ENCODE results near the gene ATP5F1C.

The ATP5F1C gene

GRCh38 chr10:7829289-7829834 lies 41.4 kb downstream of the ATP5F1C start:
- Histone ChIP-seq H3K4me1 (ENCODE audit: control insufficient read depth, insufficient read depth, low read length) (no peaks in the 10 kb centered on the region), H3K4me3 (ENCODE audit: low read length) (no peak overlapping the region), H3K27me3 (ENCODE audit: control insufficient read depth, insufficient read depth, low read length) (no peaks in the 10 kb centered on the region), H3K27ac (ENCODE audit: low read depth, low read length) (no peak overlapping the region), H3K36me3 (ENCODE audit: control insufficient read depth, insufficient read depth, low read length) (peaks cover 7% of the 10 kb centered on the region), H3K9ac (ENCODE audit: low read length) (no peak overlapping the region)

GRCh38 chr10:7832060-7832459 lies 44.1 kb downstream of the ATP5F1C start:
- H3K27ac ChIP-seq (ENCODE audit: low read depth, low read length) = no peak overlapping the region
- no peaks in the 10 kb centered on the region for H3K36me3 ChIP-seq (ENCODE audit: control insufficient read depth, insufficient read depth, low read length)
- H3K9ac ChIP-seq (ENCODE audit: low read length) = no peak overlapping the region
- no peaks in the 10 kb centered on the region for H3K27me3 ChIP-seq (ENCODE audit: control insufficient read depth, insufficient read depth, low read length)
- no peaks in the 10 kb centered on the region for H3K4me1 ChIP-seq (ENCODE audit: control insufficient read depth, insufficient read depth, low read length)
- H3K4me3 ChIP-seq (ENCODE audit: low read length) = no peak overlapping the region

GRCh38 chr10:7833210-7833609 lies 45.2 kb downstream of the ATP5F1C start:
- no peaks in the 10 kb centered on the region for H3K4me1 ChIP-seq (ENCODE audit: control insufficient read depth, insufficient read depth, low read length)
- H3K27ac ChIP-seq (ENCODE audit: low read depth, low read length) = no peak overlapping the region
- no peaks in the 10 kb centered on the region for H3K36me3 ChIP-seq (ENCODE audit: control insufficient read depth, insufficient read depth, low read length)
- H3K27me3 ChIP-seq (ENCODE audit: control insufficient read depth, insufficient read depth, low read length) = no peaks in the 10 kb centered on the region
- H3K9ac ChIP-seq (ENCODE audit: low read length) = no peak overlapping the region
- no peak overlapping the region for H3K4me3 ChIP-seq (ENCODE audit: low read length)

GRCh38 chr10:7834262-7834661 lies 46.3 kb downstream of the ATP5F1C start:
- no peaks in the 10 kb centered on the region for H3K4me1 ChIP-seq (ENCODE audit: control insufficient read depth, insufficient read depth, low read length)
- no peaks in the 10 kb centered on the region for H3K36me3 ChIP-seq (ENCODE audit: control insufficient read depth, insufficient read depth, low read length)
- no peaks in the 10 kb centered on the region for H3K27me3 ChIP-seq (ENCODE audit: control insufficient read depth, insufficient read depth, low read length)
- H3K27ac ChIP-seq (ENCODE audit: low read depth, low read length) = no peak overlapping the region
- H3K9ac ChIP-seq (ENCODE audit: low read length) = no peak overlapping the region
- no peak overlapping the region for H3K4me3 ChIP-seq (ENCODE audit: low read length)

GRCh38 chr10:7836571-7836970 lies 48.6 kb downstream of the ATP5F1C start:
- H3K9ac ChIP-seq (ENCODE audit: low read length) = no peak overlapping the region
- no peaks in the 10 kb centered on the region for H3K4me1 ChIP-seq (ENCODE audit: control insufficient read depth, insufficient read depth, low read length)
- no peak overlapping the region for H3K27ac ChIP-seq (ENCODE audit: low read depth, low read length)
- H3K36me3 ChIP-seq (ENCODE audit: control insufficient read depth, insufficient read depth, low read length) = no peaks in the 10 kb centered on the region
- no peak overlapping the region for H3K4me3 ChIP-seq (ENCODE audit: low read length)
- H3K27me3 ChIP-seq (ENCODE audit: control insufficient read depth, insufficient read depth, low read length) = no peaks in the 10 kb centered on the region

GRCh38 chr10:7846591-7846990 lies 58.6 kb downstream of the ATP5F1C start:
- H3K27ac ChIP-seq (ENCODE audit: low read depth, low read length) = no peak overlapping the region
- no peaks in the 10 kb centered on the region for H3K27me3 ChIP-seq (ENCODE audit: control insufficient read depth, insufficient read depth, low read length)
- H3K9ac ChIP-seq (ENCODE audit: low read length) = no peak overlapping the region
- H3K4me1 ChIP-seq (ENCODE audit: control insufficient read depth, insufficient read depth, low read length) = no peaks in the 10 kb centered on the region
- H3K36me3 ChIP-seq (ENCODE audit: control insufficient read depth, insufficient read depth, low read length) = no peaks in the 10 kb centered on the region
- H3K4me3 ChIP-seq (ENCODE audit: low read length) = no peak overlapping the region

GRCh38 chr10:7853226-7853842 lies 65.4 kb downstream of the ATP5F1C start:
- no peaks in the 10 kb centered on the region for H3K27me3 ChIP-seq (ENCODE audit: control insufficient read depth, insufficient read depth, low read length)
- peaks cover 4% of the 10 kb centered on the region for H3K4me1 ChIP-seq (ENCODE audit: control insufficient read depth, insufficient read depth, low read length)
- no peak overlapping the region for H3K27ac ChIP-seq (ENCODE audit: low read depth, low read length)
- H3K9ac ChIP-seq (ENCODE audit: low read length) = no peak overlapping the region
- H3K4me3 ChIP-seq (ENCODE audit: low read length) = no peak overlapping the region
- H3K36me3 ChIP-seq (ENCODE audit: control insufficient read depth, insufficient read depth, low read length) = no peaks in the 10 kb centered on the region

GRCh38 chr10:7853890-7854289 lies 65.9 kb downstream of the ATP5F1C start:
- H3K27ac ChIP-seq (ENCODE audit: low read depth, low read length) = no peak overlapping the region
- H3K36me3 ChIP-seq (ENCODE audit: control insufficient read depth, insufficient read depth, low read length) = no peaks in the 10 kb centered on the region
- H3K4me1 ChIP-seq (ENCODE audit: control insufficient read depth, insufficient read depth, low read length) = peaks cover 4% of the 10 kb centered on the region
- H3K27me3 ChIP-seq (ENCODE audit: control insufficient read depth, insufficient read depth, low read length) = no peaks in the 10 kb centered on the region
- H3K4me3 ChIP-seq (ENCODE audit: low read length) = no peak overlapping the region
- H3K9ac ChIP-seq (ENCODE audit: low read length) = no peak overlapping the region

- no peaks in the 10 kb centered on the region for H3K36me3 ChIP-seq (ENCODE audit: control insufficient read depth, insufficient read depth, low read length)
- H3K27ac ChIP-seq (ENCODE audit: low read depth, low read length) = no peak overlapping the region
- H3K4me3 ChIP-seq (ENCODE audit: low read length) = no peak overlapping the region
- no peaks in the 10 kb centered on the region for H3K27me3 ChIP-seq (ENCODE audit: control insufficient read depth, insufficient read depth, low read length)
- no peak overlapping the region for H3K9ac ChIP-seq (ENCODE audit: low read length)
- H3K4me1 ChIP-seq (ENCODE audit: control insufficient read depth, insufficient read depth, low read length) = peaks cover 4% of the 10 kb centered on the region
These were observed 67.2 kb downstream of the ATP5F1C start for GRCh38 chr10:7855205-7855604.

- H3K9ac ChIP-seq (ENCODE audit: low read length) = no peak overlapping the region
- peaks cover 4% of the 10 kb centered on the region for H3K4me1 ChIP-seq (ENCODE audit: control insufficient read depth, insufficient read depth, low read length)
- H3K27me3 ChIP-seq (ENCODE audit: control insufficient read depth, insufficient read depth, low read length) = no peaks in the 10 kb centered on the region
- no peak overlapping the region for H3K27ac ChIP-seq (ENCODE audit: low read depth, low read length)
- H3K36me3 ChIP-seq (ENCODE audit: control insufficient read depth, insufficient read depth, low read length) = no peaks in the 10 kb centered on the region
- H3K4me3 ChIP-seq (ENCODE audit: low read length) = no peak overlapping the region
These were observed 68.7 kb downstream of the ATP5F1C start for GRCh38 chr10:7856678-7857077.

- Histone ChIP-seq H3K27ac (ENCODE audit: low read depth, low read length) (no peak overlapping the region), H3K27me3 (ENCODE audit: control insufficient read depth, insufficient read depth, low read length) (no peaks in the 10 kb centered on the region), H3K4me3 (ENCODE audit: low read length) (no peak overlapping the region), H3K36me3 (ENCODE audit: control insufficient read depth, insufficient read depth, low read length) (no peaks in the 10 kb centered on the region), H3K4me1 (ENCODE audit: control insufficient read depth, insufficient read depth, low read length) (peaks cover 4% of the 10 kb centered on the region), H3K9ac (ENCODE audit: low read length) (no peak overlapping the region)
These were observed 69.3 kb downstream of the ATP5F1C start for GRCh38 chr10:7857262-7857661.

All from rectal smooth muscle tissue (tissue), 1 donor.